ENCODE measurements around the gene ABCC4. TPM values are rescaled to one million over a fixed set of nuclear protein-coding genes. Genes with fewer than 3 reads are reported as not detected.

The ABCC4 gene
- total RNA-seq, 4 donors from 2014 or later = 3.9 to 6.8 (median 4.7) TPM

DNA sequence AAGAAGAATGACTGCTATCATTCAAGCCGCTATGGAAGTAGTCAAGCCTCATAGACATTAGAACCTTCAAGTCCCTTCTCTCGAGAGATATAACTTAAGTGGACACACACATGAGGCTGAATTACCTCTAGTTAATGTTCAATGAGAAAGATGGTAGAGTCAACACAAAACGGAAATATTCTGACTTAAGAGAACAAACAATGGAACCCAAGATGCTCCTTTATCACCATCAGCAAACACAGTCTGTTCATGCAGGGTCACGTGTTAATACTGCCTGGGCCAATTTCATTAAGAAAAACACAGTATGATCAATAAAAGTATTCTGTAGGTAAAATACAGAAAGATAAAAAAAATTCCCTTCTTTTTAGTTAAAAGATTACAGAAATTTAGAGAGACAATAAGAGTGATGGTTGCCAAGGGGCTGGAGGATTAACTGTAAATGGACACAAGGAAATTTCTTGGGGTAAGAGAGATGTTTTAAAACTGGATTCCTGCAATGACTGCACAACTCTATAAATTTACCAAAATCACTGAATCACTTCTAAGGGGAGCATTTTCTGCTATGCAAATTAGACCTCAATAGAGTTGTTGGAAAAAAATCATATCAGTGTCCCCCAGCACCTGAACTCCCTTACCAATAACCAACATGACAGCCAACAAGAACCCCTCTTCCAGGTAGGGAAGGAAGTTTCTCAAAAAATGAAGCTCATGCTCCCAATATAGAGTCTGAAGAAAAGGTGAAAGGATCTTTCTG lies 256.6 kb downstream of the ABCC4 start:
- ATAC-seq = no peak
- H3K9me3 ChIP-seq = no peaks in the 10 kb centered on the region
- WGBS, 2 donors (ENCODE audit: low coverage in 1 of 2) = 91 to 100% methylated on average over 2 to 4 of the region's 4 CpGs

DNA sequence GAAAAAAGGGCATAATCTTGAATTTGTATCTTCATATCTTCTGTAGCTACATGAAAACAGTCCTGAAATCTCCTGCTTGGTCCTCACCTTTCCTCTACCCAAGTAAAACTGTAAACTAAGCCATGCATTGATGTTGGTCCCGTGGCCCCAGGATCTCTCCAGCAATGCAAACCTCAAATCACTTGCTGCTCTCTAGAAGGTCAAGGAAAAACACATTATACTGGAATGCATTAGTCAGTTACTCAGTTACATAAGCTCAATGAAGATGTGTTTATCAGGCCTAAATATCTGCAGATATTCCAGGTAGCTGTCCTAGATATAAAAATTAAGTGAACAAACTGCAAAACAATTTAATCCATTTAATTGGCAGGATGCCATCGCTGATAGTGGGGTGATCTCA lies 261.8 kb downstream of the ABCC4 start:
- Histone ChIP-seq H3K27me3 (no peaks in the 10 kb centered on the region), H3K4me3 (no peak overlapping the region), H3K9me3 (no peaks in the 10 kb centered on the region), H3K36me3 (peaks cover 0 to 20% of the 10 kb centered on the region in 2 donors), H3K4me1 (no peaks in the 10 kb centered on the region), H3K27ac (no peak overlapping the region)
- 89 to 100% methylated on average over 1 to 2 of the region's 2 CpGs for WGBS, 2 donors (ENCODE audit: low coverage in 1 of 2)
- TF ChIP-seq POLR2A (IDR thresholded peaks at IDR 0.05) (no peak), POLR2AphosphoS5 (IDR thresholded peaks at IDR 0.05) (no peak), EP300 (IDR thresholded peaks at IDR 0.05) (no peak)
- TF ChIP-seq, protein P1, sequence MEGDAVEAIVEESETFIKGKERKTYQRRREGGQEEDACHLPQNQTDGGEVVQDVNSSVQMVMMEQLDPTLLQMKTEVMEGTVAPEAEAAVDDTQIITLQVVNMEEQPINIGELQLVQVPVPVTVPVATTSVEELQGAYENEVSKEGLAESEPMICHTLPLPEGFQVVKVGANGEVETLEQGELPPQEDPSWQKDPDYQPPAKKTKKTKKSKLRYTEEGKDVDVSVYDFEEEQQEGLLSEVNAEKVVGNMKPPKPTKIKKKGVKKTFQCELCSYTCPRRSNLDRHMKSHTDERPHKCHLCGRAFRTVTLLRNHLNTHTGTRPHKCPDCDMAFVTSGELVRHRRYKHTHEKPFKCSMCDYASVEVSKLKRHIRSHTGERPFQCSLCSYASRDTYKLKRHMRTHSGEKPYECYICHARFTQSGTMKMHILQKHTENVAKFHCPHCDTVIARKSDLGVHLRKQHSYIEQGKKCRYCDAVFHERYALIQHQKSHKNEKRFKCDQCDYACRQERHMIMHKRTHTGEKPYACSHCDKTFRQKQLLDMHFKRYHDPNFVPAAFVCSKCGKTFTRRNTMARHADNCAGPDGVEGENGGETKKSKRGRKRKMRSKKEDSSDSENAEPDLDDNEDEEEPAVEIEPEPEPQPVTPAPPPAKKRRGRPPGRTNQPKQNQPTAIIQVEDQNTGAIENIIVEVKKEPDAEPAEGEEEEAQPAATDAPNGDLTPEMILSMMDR (IDR thresholded peaks at IDR 0.05) = no peak
- ATAC-seq = no peak

More for the DNA sequence above, 256.6 kb downstream of the ABCC4 start:
- Histone ChIP-seq H3K4me3 (no peak overlapping the region), H3K36me3 (peaks cover 0 to 20% of the 10 kb centered on the region in 2 donors), H3K27ac (no peak overlapping the region), H3K27me3 (no peaks in the 10 kb centered on the region), H3K4me1 (no peaks in the 10 kb centered on the region)
- no peak for TF ChIP-seq EP300 (IDR thresholded peaks at IDR 0.05)

DNA sequence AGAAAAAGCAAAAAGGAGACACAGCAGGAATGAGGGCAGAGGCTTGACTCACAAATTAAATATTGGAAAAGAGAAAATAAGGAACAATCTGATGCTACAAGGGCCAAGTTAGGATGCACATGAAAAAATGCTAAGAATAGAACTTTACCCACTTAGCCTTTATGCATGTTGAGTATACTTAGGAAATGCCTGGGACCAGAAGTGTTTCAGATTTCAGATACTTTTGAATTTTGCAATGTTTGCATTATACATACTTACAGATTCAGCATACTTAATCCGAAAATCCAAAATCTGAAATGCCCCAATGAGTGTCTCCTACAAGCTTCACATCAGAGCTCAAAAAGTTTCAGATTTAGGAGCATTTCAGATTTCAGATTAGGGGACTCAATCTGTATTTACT lies 262.3 kb downstream of the ABCC4 start:
- ATAC-seq = no peak
- 82 to 100% methylated on average over 1 of the region's 1 CpG for WGBS, 2 donors (ENCODE audit: low coverage in 1 of 2)
- no peaks in the 10 kb centered on the region for H3K9me3 ChIP-seq
- TF ChIP-seq POLR2AphosphoS5 (IDR thresholded peaks at IDR 0.05) = no peak
- no peaks in the 10 kb centered on the region for H3K27me3 ChIP-seq
- H3K4me1 ChIP-seq = no peaks in the 10 kb centered on the region
- no peak overlapping the region for H3K27ac ChIP-seq
- peaks cover 0 to 20% of the 10 kb centered on the region in 2 donors for H3K36me3 ChIP-seq
- H3K4me3 ChIP-seq = no peak overlapping the region

DNA sequence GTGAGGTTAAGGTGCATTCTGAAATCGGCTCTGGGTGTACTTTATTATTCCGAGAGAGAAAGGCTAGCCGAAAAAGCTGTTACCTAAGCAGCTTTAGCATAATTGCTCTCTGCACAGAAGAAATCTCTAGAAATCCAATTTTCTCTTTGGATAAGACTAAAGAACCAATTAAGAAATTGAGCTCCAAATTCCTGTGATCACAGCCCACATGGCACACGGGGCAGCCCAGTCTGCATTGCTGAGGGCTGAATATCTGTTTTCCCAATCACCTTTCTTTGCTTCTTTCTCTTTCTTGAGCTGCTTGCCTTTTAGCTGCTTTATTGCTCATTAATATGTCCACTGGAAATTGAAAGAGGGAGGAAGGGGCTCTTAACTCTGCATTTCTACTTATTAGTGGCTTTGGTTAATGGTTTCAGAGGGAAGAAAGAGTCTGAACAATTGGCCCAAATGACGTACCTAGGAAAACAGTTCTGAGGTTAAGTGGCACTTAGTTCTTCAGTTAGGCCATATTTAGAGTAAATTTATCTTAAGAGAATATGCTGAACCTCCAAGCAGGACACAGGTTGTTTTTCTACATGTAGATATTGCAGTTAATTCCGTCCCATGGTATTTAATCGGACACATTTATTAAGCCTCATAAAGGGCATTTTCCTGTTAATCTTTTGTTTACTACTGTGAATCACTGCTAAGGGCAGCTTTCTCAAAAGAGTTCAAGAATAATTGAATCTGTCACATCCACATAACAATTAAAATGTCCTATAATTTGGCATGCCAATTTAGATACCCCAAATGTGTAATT lies 265.7 kb downstream of the ABCC4 start:
- no peak for ATAC-seq
- Histone ChIP-seq H3K36me3 (no peaks in the 10 kb centered on the region), H3K9me3 (no peaks in the 10 kb centered on the region), H3K27me3 (no peaks in the 10 kb centered on the region), H3K4me1 (no peaks in the 10 kb centered on the region), H3K27ac (no peak overlapping the region), H3K4me3 (no peak overlapping the region)
- 86 to 91% methylated on average over 5 to 7 of the region's 7 CpGs for WGBS, 2 donors (ENCODE audit: low coverage in 1 of 2)
- TF ChIP-seq, protein P1 (IDR thresholded peaks at IDR 0.05) = no peak
- TF ChIP-seq EP300 (IDR thresholded peaks at IDR 0.05) (no peak), POLR2AphosphoS5 (IDR thresholded peaks at IDR 0.05) (no peak), POLR2A (IDR thresholded peaks at IDR 0.05) (no peak)

DNA sequence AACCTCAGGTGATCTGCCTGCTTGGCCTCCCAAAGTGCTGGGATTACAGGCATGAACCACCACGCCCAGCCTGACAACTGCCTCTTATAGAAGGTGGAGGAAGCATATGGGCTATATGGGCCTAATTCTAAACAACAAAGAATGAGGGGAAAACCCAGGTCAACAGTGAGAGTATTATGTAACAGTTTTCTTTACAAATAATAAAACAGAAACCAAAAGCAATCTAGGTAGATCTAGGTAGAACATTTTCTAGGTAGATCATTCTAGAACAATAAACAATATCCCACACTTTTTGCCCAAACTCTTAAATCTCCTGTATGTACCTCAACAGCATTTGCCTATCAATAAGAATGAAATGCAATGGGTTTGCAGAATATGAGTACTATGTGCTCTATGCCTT lies 267.4 kb downstream of the ABCC4 start:
- Histone ChIP-seq H3K27me3 (no peaks in the 10 kb centered on the region), H3K4me1 (no peaks in the 10 kb centered on the region), H3K9me3 (no peaks in the 10 kb centered on the region), H3K36me3 (no peaks in the 10 kb centered on the region), H3K4me3 (no peak overlapping the region), H3K27ac (no peak overlapping the region)
- no peak for ATAC-seq
- TF ChIP-seq POLR2AphosphoS5 (IDR thresholded peaks at IDR 0.05) (no peak), POLR2A (IDR thresholded peaks at IDR 0.05) (no peak), EP300 (IDR thresholded peaks at IDR 0.05) (no peak)
- TF ChIP-seq, protein P1 (IDR thresholded peaks at IDR 0.05) = no peak
- WGBS, 2 donors (ENCODE audit: low coverage in 1 of 2) = no CpG with 5 or more reads among the region's 1 CpG
